ENCODE results near the gene ARHGEF2. TPM values are rescaled to one million over a fixed set of nuclear protein-coding genes. Genes with fewer than 3 reads are reported as not detected.
"Not testable (repeated sequence)": the region's sequence is repeated elsewhere in the genome, so short reads cannot be mapped to it uniquely, and the experiment has no call there.

Gene ARHGEF2
- total and polyA plus RNA-seq, 12 donors = 22.7 to 79.8 (median 56.9) TPM

DNA sequence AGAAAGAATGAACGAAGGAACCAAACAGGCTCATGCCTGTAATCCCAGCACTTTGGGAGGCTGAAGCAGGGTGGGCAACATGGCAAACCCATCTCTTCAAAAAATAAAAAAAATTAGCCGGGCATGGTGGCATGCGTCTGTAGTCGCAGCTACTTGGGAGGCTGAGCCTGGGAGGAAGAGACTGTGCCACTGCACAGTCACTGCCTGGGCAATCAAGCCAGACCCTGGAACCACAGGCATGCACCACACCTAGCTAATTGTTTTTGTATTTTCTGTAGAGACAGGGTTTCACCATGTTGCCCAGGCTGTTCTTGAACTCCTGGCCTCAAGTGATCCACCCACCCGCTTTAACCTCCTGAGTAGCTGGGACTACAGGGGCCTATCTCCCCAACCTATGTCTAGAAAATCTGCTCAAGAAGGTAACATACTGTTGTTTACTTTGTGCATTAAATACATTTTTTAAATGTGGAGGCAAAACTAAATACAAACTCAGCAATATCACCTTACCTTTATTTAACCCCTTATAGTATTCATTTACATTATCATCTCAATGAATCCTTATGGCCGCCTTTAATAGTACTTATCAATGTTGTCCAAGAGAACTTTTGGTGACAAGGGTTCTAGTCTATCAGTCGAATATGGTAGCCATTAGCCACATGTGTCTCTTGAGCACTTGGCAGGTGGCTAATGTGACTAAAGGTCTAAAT is 46.9 kb downstream of the ARHGEF2 start:
- no peaks in the 10 kb centered on the region for H3K9me3 ChIP-seq
- no peak for ATAC-seq
- H3K27ac ChIP-seq = peak overlapping the region in 1 of 10 donors; percentile 27
- intact Hi-C loops (cut with DNase I) = loop anchor here in 1 of 10 donors (10.0 kb wide), 1 partner anchor 123 kb away; the partner anchor contains the start of genes LAMTOR2 and UBQLN4
- no peak for DNase-seq
- peaks cover 5 to 73% (median 47%) of the 10 kb centered on the region in 9 donors for H3K36me3 ChIP-seq
- no peaks in the 10 kb centered on the region for H3K27me3 ChIP-seq
- H3K4me3 ChIP-seq = peak overlapping the region in 6 of 10 donors; percentile 4 to 28 (median 22)
- TF ChIP-seq, protein P1, sequence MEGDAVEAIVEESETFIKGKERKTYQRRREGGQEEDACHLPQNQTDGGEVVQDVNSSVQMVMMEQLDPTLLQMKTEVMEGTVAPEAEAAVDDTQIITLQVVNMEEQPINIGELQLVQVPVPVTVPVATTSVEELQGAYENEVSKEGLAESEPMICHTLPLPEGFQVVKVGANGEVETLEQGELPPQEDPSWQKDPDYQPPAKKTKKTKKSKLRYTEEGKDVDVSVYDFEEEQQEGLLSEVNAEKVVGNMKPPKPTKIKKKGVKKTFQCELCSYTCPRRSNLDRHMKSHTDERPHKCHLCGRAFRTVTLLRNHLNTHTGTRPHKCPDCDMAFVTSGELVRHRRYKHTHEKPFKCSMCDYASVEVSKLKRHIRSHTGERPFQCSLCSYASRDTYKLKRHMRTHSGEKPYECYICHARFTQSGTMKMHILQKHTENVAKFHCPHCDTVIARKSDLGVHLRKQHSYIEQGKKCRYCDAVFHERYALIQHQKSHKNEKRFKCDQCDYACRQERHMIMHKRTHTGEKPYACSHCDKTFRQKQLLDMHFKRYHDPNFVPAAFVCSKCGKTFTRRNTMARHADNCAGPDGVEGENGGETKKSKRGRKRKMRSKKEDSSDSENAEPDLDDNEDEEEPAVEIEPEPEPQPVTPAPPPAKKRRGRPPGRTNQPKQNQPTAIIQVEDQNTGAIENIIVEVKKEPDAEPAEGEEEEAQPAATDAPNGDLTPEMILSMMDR (IDR thresholded peaks at IDR 0.05) = no peak
- peaks cover 23 to 49% (median 45%) of the 10 kb centered on the region in 9 donors for H3K4me1 ChIP-seq
- 64 to 68% methylated on average over 7 of the region's 7 CpGs for WGBS, 2 donors

DNA sequence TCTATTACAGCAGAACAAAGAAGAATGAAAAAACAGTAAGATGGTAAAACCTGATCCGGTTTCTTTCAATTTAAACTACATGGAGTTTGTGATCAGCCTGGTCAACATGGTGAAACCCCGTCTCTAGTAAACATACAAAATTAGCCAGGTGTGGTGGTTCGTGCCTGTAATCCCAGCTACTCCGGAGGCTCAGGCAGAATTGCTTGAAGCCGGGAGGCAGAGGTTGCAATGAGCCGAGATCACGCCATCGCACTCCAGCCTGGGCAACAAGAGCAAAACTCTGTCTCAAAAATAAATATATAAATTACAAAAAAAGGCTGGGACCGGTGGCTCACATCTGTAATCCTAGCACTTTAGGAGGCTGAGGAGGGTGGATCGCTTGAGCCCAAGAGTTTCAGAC is 47.6 kb downstream of the ARHGEF2 start:
- not testable (repeated sequence) for ATAC-seq

DNA sequence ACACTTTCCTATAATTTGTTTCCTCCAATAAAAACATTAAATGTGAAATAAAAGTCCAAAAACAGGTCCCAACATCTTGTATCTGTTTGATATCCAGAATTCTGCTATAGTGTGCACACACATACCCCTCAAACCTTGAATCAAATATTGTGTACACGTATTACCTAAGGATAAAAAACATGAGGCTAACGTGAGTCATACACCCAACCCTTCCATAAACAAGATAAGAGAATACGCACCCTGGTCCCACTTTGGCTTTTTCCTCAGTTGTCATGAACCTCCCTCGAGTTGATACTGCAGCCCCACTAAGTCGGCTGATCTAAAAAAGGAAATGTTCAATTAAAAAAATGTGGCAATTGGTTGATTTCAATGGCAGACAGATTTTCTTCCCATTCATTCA is 49.3 kb downstream of the ARHGEF2 start:
- DNase-seq = no peak
- Histone ChIP-seq H3K27ac (no peak overlapping the region), H3K36me3 (peaks cover 12 to 97% (median 71%) of the 10 kb centered on the region in 9 donors), H3K27me3 (no peaks in the 10 kb centered on the region), H3K4me3 (no peak overlapping the region), H3K4me1 (peaks cover 23 to 43% (median 39%) of the 10 kb centered on the region in 9 donors), H3K9me3 (no peaks in the 10 kb centered on the region)
- TF ChIP-seq, protein P1 (IDR thresholded peaks at IDR 0.05) = no peak
- WGBS, 2 donors = 57 to 63% methylated on average over 5 of the region's 5 CpGs
- ATAC-seq = no peak
- intact Hi-C loops (cut with DNase I) = no loop called here

More for the DNA sequence above, 47.6 kb downstream of the ARHGEF2 start:
- intact Hi-C loops (cut with DNase I) = loop anchor here in 1 of 10 donors (10.0 kb wide), 1 partner anchor 124 kb away; the partner anchor contains the start of genes LAMTOR2 and UBQLN4
- H3K27ac ChIP-seq, H3K27me3 ChIP-seq, DNase-seq, H3K9me3 ChIP-seq: not testable (repeated sequence)
- Histone ChIP-seq H3K36me3 (peaks cover 7 to 80% (median 54%) of the 10 kb centered on the region in 9 donors), H3K4me3 (peak overlapping the region in 3 of 10 donors; percentile 20 to 28 (median 26)), H3K4me1 (peaks cover 23 to 49% (median 45%) of the 10 kb centered on the region in 9 donors)
- WGBS, 2 donors = 63 to 70% methylated on average over 10 of the region's 10 CpGs

- 95 to 97% methylated on average over 2 of the region's 2 CpGs for WGBS, 2 donors
- H3K4me3 ChIP-seq = no peak overlapping the region
- H3K4me1 ChIP-seq = peaks cover under 1 to 12% (median 7%) of the 10 kb centered on the region in 9 donors
- H3K9me3 ChIP-seq = no peaks in the 10 kb centered on the region
- intact Hi-C loops (cut with DNase I) = no loop called here
- H3K27ac ChIP-seq = no peak overlapping the region
- H3K27me3 ChIP-seq = no peaks in the 10 kb centered on the region
- no peak for ATAC-seq
- H3K36me3 ChIP-seq = peaks cover 8 to 100% (median 96%) of the 10 kb centered on the region in 9 donors
- TF ChIP-seq, protein P1 (IDR thresholded peaks at IDR 0.05) = no peak
- no peak for DNase-seq
Measured at GRCh38 chr1:155925506-155925905, 52.8 kb downstream of the ARHGEF2 start.

DNA sequence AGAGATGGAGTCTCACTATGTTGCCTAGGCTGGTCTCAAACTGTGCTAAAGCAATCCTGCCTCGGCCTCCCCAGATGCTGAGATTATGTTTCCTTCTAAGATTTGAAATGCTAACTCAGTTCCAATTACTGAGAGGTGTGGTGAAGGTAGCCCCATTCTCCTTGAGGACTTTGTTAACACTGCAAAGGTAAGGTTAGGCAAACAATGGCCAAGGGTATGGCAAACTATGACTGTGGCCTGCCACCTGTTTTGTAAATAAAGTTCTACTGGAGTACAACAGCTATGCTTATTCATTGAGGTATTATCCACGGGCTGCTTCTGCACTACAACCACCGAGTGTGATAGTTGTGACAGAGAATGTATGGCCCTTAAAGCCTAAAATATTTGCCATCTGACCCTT is 57.6 kb downstream of the ARHGEF2 start:
- H3K4me3 ChIP-seq = no peak overlapping the region
- intact Hi-C loops (cut with DNase I) = no loop called here
- WGBS, 2 donors = 92 to 97% methylated on average over 3 of the region's 3 CpGs
- H3K27ac ChIP-seq = no peak overlapping the region
- ATAC-seq (no peak), DNase-seq (no peak)
- no peaks in the 10 kb centered on the region for H3K27me3 ChIP-seq
- H3K36me3 ChIP-seq = peaks cover 5 to 100% (median 100%) of the 10 kb centered on the region in 9 donors
- TF ChIP-seq, protein P1 (IDR thresholded peaks at IDR 0.05) = no peak
- H3K4me1 ChIP-seq = no peaks in the 10 kb centered on the region
- no peaks in the 10 kb centered on the region for H3K9me3 ChIP-seq
